PC-9 (cell line): ENCODE data around the gene GIPR.
A peak's percentile ranks its signal among the peaks of the same experiment; 100 is the strongest.

ENCODE experiments used
- CTCF ChIP-seq: fragments of 200-600 bp; sonication (generic); conservative IDR thresholded peaks from 2 replicates; pipeline ENCODE4 v1.6.1; 2017; ENCODE audit warnings: mixed run types, antibody characterized with exemption, mild to moderate bottlenecking, moderate library complexity
- EZH2 ChIP-seq: fragments of 200-600 bp; sonication (generic); IDR thresholded peaks from 2 replicates; pipeline ENCODE4 v1.8.0; 2017; ENCODE audit warnings: antibody characterized with exemption, low read depth

GRCh38 chr19:45643024-45643926 lies 24.7 kb upstream of the GIPR start:
- TF ChIP-seq CTCF (peak; percentile 100), EZH2 (no peak)
